Measurements from ENCODE around the gene THSD7A. TPM values are rescaled to one million over a fixed set of nuclear protein-coding genes. Genes with fewer than 3 reads are reported as not detected.

Gene THSD7A
- total and polyA plus RNA-seq, 2 of the 4 experiments (the other 2 are of a cell fraction), result 0.02 to 0.18 TPM

DNA sequence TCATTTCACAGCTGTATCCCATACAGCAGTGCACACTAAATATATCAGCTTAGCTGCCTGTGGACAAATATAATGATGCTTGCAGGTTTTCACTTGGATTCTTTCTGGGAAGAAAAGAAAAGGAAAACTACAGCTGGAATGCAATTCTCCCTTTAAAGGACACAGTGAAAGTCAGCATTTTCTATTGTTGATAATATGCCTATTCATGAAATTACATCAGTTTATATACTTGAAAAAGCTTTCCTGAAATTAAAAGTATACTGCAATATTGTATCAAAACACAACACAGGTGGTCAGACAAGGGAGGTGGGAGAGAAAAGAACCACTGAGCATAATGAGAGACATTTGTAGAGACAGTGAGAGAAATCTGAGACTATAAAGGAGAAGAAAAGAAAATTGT is 20.3 kb downstream of the THSD7A start:
- no peaks in the 10 kb centered on the region for H3K27me3 ChIP-seq (ENCODE audit: control insufficient read depth, insufficient read depth, low read length)
- no peaks in the 10 kb centered on the region for H3K4me1 ChIP-seq (ENCODE audit: control insufficient read depth, insufficient read depth, low read length)
- H3K4me2 ChIP-seq (ENCODE audit: low read depth, low read length), result no peak overlapping the region
- DNase-seq, result no peak
- dilution Hi-C loops (cut with HindIII; ENCODE audit: low sequenced_read_pairs, unreplicated experiment), result no loop called here
- H3K14ac ChIP-seq (replicated peaks; ENCODE audit: low read depth, low read length), result no peak overlapping the region
- no peaks in the 10 kb centered on the region for H3K9me3 ChIP-seq (ENCODE audit: control insufficient read depth, insufficient read depth, low read length)
- no peak overlapping the region for H3K4ac ChIP-seq (ENCODE audit: low read depth, low read length)
- H3K9ac ChIP-seq (ENCODE audit: low read depth, low read length), result no peak overlapping the region
- POLR2A ChIA-PET (ENCODE audit: unreplicated experiment), result interaction anchor here (0.6 kb wide), 1 partner anchor 32 kb away, joined by 3 read pairs; no protein-coding TSS in a partner anchor
- H2AFZ ChIP-seq (replicated peaks; ENCODE audit: low read length, poor library complexity), result no peak overlapping the region
- no peak overlapping the region for H2BK120ac ChIP-seq (ENCODE audit: low read depth, low read length)
- no peak overlapping the region for H2BK5ac ChIP-seq (ENCODE audit: low read depth, low read length, poor library complexity, severe bottlenecking)
- H3K9me1 ChIP-seq (ENCODE audit: insufficient read depth, low read length), result no peaks in the 10 kb centered on the region
- no peaks in the 10 kb centered on the region for H3K36me3 ChIP-seq (ENCODE audit: control insufficient read depth, insufficient read depth, low read length)
- in situ Hi-C loops (cut with MboI; ENCODE audit: low sequenced_read_pairs), result no loop called here
- no peak overlapping the region for H4K5ac ChIP-seq (ENCODE audit: low read depth, low read length)
- intact Hi-C loops (cut with micrococcal nuclease), result no loop called here
- no peak overlapping the region for H3K23ac ChIP-seq (ENCODE audit: low read depth, low read length)
- CTCF ChIA-PET, result no interaction called here
- no peaks in the 10 kb centered on the region for H4K20me1 ChIP-seq (ENCODE audit: insufficient read depth, low read length)
- H3K79me1 ChIP-seq (ENCODE audit: low read depth in 1 of 2, low read length in 2 of 2), result no peaks in the 10 kb centered on the region
- no peak overlapping the region for H2BK15ac ChIP-seq (ENCODE audit: low read depth, low read length)
- ATAC-seq (ENCODE audit: low read depth), result no peak
- H2AK9ac ChIP-seq (replicated peaks; ENCODE audit: low read depth, low read length, poor library complexity), result no peak overlapping the region
- no peak overlapping the region for H3K56ac ChIP-seq (ENCODE audit: extremely low read depth, insufficient read depth, low read length)
- no peak overlapping the region for H2AK5ac ChIP-seq (ENCODE audit: low read depth, low read length)
- TF ChIP-seq MAFK (IDR thresholded peaks at IDR 0.05; ENCODE audit: low read depth, low read length) (no peak), SMC3 (IDR thresholded peaks at IDR 0.05; ENCODE audit: low read depth, low read length) (no peak), POLR2A (IDR thresholded peaks at IDR 0.05; ENCODE audit: low read depth, low read length) (no peak), CEBPB (IDR thresholded peaks at IDR 0.05; ENCODE audit: low read depth, low read length) (no peak), RFX5 (IDR thresholded peaks at IDR 0.05; ENCODE audit: low read depth, low read length) (no peak)
- H4K8ac ChIP-seq (ENCODE audit: low read depth in 2 of 2, low read length in 2 of 2), result no peak overlapping the region
- H2BK20ac ChIP-seq (ENCODE audit: low read depth, low read length), result no peak overlapping the region
- no peak overlapping the region for H3K18ac ChIP-seq (ENCODE audit: low read depth, low read length)
- no peak overlapping the region for H4K91ac ChIP-seq (ENCODE audit: insufficient read depth, low read depth, low read length)
- no peak overlapping the region for H3K27ac ChIP-seq (ENCODE audit: insufficient read depth, low read length)
- no TSS peak for BruUV-seq (replicated peaks)
- H3K4me3 ChIP-seq (ENCODE audit: insufficient read depth, low read depth, low read length), result no peak overlapping the region

Data from IMR-90 (cell line).